OCI-LY1 (cell line): Measurements from ENCODE around the gene DPYSL3.

Source experiments
- EZH2 ChIP-seq: fragments of 200-600 bp; sonication (generic), shearing (Covaris generic); IDR thresholded peaks from 2 replicates; pipeline ENCODE4 v1.8.0; 2017; ENCODE audit warnings: borderline replicate concordance, mixed run types, mild to moderate bottlenecking, antibody characterized with exemption, low read length, moderate library complexity, mixed read lengths
- TF ChIP-seq, protein P1 (sequence below): fragments of 200-600 bp; sonication (generic), shearing (Covaris generic); IDR thresholded peaks from 2 replicates; pipeline ENCODE4 v1.5.1; 2017; ENCODE audit warnings: mild to moderate bottlenecking, antibody characterized with exemption, low read length, moderate library complexity, mixed read lengths

GRCh38 chr5:147451193-147451592 lies 58.7 kb downstream of the DPYSL3 start:
- TF ChIP-seq, protein P1, sequence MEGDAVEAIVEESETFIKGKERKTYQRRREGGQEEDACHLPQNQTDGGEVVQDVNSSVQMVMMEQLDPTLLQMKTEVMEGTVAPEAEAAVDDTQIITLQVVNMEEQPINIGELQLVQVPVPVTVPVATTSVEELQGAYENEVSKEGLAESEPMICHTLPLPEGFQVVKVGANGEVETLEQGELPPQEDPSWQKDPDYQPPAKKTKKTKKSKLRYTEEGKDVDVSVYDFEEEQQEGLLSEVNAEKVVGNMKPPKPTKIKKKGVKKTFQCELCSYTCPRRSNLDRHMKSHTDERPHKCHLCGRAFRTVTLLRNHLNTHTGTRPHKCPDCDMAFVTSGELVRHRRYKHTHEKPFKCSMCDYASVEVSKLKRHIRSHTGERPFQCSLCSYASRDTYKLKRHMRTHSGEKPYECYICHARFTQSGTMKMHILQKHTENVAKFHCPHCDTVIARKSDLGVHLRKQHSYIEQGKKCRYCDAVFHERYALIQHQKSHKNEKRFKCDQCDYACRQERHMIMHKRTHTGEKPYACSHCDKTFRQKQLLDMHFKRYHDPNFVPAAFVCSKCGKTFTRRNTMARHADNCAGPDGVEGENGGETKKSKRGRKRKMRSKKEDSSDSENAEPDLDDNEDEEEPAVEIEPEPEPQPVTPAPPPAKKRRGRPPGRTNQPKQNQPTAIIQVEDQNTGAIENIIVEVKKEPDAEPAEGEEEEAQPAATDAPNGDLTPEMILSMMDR: no peak
- no peak for TF ChIP-seq EZH2
